Endothelial cell of umbilical vein (primary cell): ENCODE measurements around the gene GHRHR. TPM values are rescaled to one million over a fixed set of nuclear protein-coding genes. Genes with fewer than 3 reads are reported as not detected.

Experiments used
- BruUV-seq: library from RNA; stranded (reverse); fragments of 400-500 nt; replicated peaks from 2 replicates; lab custom pipeline; 2021; lab: Mats Ljungman, UMichigan
- CTCF ChIA-PET: fragments of 300-600, 350-600 bp; sonication (Branson Sonifier 250); formaldehyde crosslinking; loops from one replicate; lab custom pipeline; 2021; ENCODE audit warnings: antibody characterized with exemption, inconsistent platforms; lab: Charles Lee
- POLR2A ChIA-PET: fragments of 300-600, 350-600 bp; sonication (Branson Sonifier 250); formaldehyde crosslinking; loops from one replicate; lab custom pipeline; 2021; ENCODE audit warnings: antibody characterized with exemption, inconsistent platforms; lab: Charles Lee
- DNase-seq: peaks from one replicate; pipeline ENCODE4 v3.0.0-alpha.2; 2011; ENCODE audit warnings: low read depth, low spot score
- FAIRE-seq: peaks from 2 replicates; lab custom pipeline; 2011; peaks lifted over from hg19 to GRCh38; lab: Jason Lieb, UNC
- H2AFZ ChIP-seq: 2 replicates; pipeline ENCODE4 v1.6.0; 2012; ENCODE audit warnings: low read depth, low read length, control low read depth, inconsistent platforms
- H3K27ac ChIP-seq: 2 replicates; pipeline ENCODE4 v1.5.1; 2011; ENCODE audit warnings: low read depth, mild to moderate bottlenecking, control low read depth, low read length, moderate library complexity; ENCODE audit not compliant: insufficient read depth
- H3K27me3 ChIP-seq, 2 experiments: 2 replicates each; pipeline versions ENCODE4 v1.6.0 to v1.6.1; 2011; ENCODE audit warnings: low read length in 2 of 2, mixed read lengths in 1 of 2; ENCODE audit not compliant: control insufficient read depth in 2 of 2, insufficient read depth in 2 of 2
- H3K36me3 ChIP-seq, 2 experiments: 2 replicates in 1 of 2; 3 replicates in 1 of 2; pipeline ENCODE4 v1.5.1; 2011; ENCODE audit warnings: low read length in 2 of 2, mild to moderate bottlenecking in 1 of 2, moderate library complexity in 1 of 2; ENCODE audit not compliant: control insufficient read depth in 2 of 2, insufficient read depth in 2 of 2; ENCODE audit errors: extremely low read depth in 1 of 2
- H3K4me1 ChIP-seq: 3 replicates; pipeline ENCODE4 v1.5.1; 2011; ENCODE audit warnings: mild to moderate bottlenecking, low read length; ENCODE audit not compliant: control insufficient read depth, insufficient read depth; ENCODE audit errors: extremely low read depth
- H3K4me2 ChIP-seq: 2 replicates; pipeline ENCODE4 v1.6.1; 2011; ENCODE audit warnings: low read length, control low read depth, mixed read lengths; ENCODE audit not compliant: insufficient read depth
- H3K4me3 ChIP-seq, 3 experiments: fragments of 200-600 bp in 1 of 3; sonication (generic), shearing (Covaris generic) in 1 of 3; replicated peaks in 1 of 3; 2 replicates each; pipeline ENCODE4 v1.5.1; 2011 to 2016; ENCODE audit warnings: control low read depth in 3 of 3, low read length in 3 of 3, mild to moderate bottlenecking in 2 of 3, inconsistent platforms in 1 of 3, low read depth in 1 of 3, moderate library complexity in 1 of 3; ENCODE audit not compliant: insufficient read depth in 1 of 3
- H3K79me2 ChIP-seq: 2 replicates; pipeline ENCODE4 v1.6.0; 2012; ENCODE audit warnings: low read length, inconsistent platforms; ENCODE audit not compliant: control insufficient read depth, insufficient read depth
- H3K9ac ChIP-seq: replicated peaks from 2 replicates; pipeline ENCODE3; 2011; ENCODE audit warnings: low read length, control low read depth; ENCODE audit not compliant: insufficient read depth; ENCODE audit errors: extremely low read depth
- H3K9me1 ChIP-seq: replicated peaks from 3 replicates; pipeline ENCODE4 v1.6.0; 2011; ENCODE audit warnings: mild to moderate bottlenecking, low read length; ENCODE audit not compliant: control insufficient read depth, insufficient read depth; ENCODE audit errors: extremely low read depth
- H3K9me3 ChIP-seq: replicated peaks from 2 replicates; pipeline ENCODE4 v1.5.1; 2012; ENCODE audit warnings: low read length, inconsistent platforms; ENCODE audit not compliant: control insufficient read depth, insufficient read depth
- H4K20me1 ChIP-seq: replicated peaks from 2 replicates; pipeline ENCODE3; 2011; ENCODE audit warnings: mild to moderate bottlenecking, low read length; ENCODE audit not compliant: control insufficient read depth, insufficient read depth; ENCODE audit errors: extremely low read depth
- CTCF ChIP-seq, 2 donors: IDR thresholded peaks; 1 replicate in 1 of 2; 2 replicates in 1 of 2; pipeline ENCODE4 v1.5.1; 2011; ENCODE audit warnings: low read length in 2 of 2, mild to moderate bottlenecking in 2 of 2, moderate library complexity in 2 of 2, control low read depth in 1 of 2, inconsistent platforms in 1 of 2, low read depth in 1 of 2; ENCODE audit not compliant: insufficient read depth in 1 of 2; ENCODE audit errors: extremely low read depth in 1 of 2
- EZH2 ChIP-seq: IDR thresholded peaks from 2 replicates; pipeline ENCODE4 v1.6.1; 2012; ENCODE audit warnings: borderline replicate concordance, low read depth, mild to moderate bottlenecking, moderate library complexity, low read length, inconsistent platforms; ENCODE audit not compliant: severe bottlenecking
- FOS ChIP-seq: IDR thresholded peaks from 2 replicates; pipeline ENCODE4 v1.6.1; 2011; ENCODE audit warnings: mild to moderate bottlenecking, low read length, moderate library complexity, borderline replicate concordance; ENCODE audit not compliant: insufficient read depth
- GATA2 ChIP-seq: IDR thresholded peaks from 2 replicates; pipeline ENCODE4 v1.7.0; 2011; ENCODE audit warnings: low read depth, mild to moderate bottlenecking, moderate library complexity, mixed read lengths, low read length; ENCODE audit not compliant: insufficient read length, insufficient read depth
- JUN ChIP-seq: IDR thresholded peaks from 2 replicates; pipeline ENCODE4 v1.6.1; 2011; ENCODE audit warnings: borderline replicate concordance, low read depth; ENCODE audit not compliant: insufficient read length, insufficient read depth
- MAX ChIP-seq: IDR thresholded peaks from 2 replicates; pipeline ENCODE4 v1.6.1; 2011; ENCODE audit not compliant: insufficient read depth, insufficient read length
- MYC ChIP-seq: IDR thresholded peaks from one replicate; pipeline ENCODE4 v1.6.1; 2011; ENCODE audit warnings: mild to moderate bottlenecking, low read depth, low read length
- POLR2A ChIP-seq: IDR thresholded peaks from 2 replicates; pipeline ENCODE4 v1.6.1; 2012; ENCODE audit warnings: low read depth, mild to moderate bottlenecking, control low read depth, low read length
- POLR2AphosphoS5 ChIP-seq: IDR thresholded peaks from 2 replicates; pipeline ENCODE4 v1.6.1; 2012; ENCODE audit warnings: low read depth, mild to moderate bottlenecking, control low read depth, low read length, moderate library complexity; ENCODE audit not compliant: insufficient read depth
- dilution Hi-C: fragments of 300-500 bp; cut with MboI; formaldehyde crosslinking; loops from one replicate; pipeline ENCODE4 v1.15.0; 2019; ENCODE audit warnings: low sequenced_read_pairs; ENCODE audit not compliant: extremely low pct_ligation_motif_present
- intact Hi-C: fragments of 100-400 bp; cut with micrococcal nuclease; formaldehyde crosslinking; loops from one replicate; pipeline ENCODE4 v1.10.0; 2022
- polyA plus RNA-seq, 4 experiments: library from polyadenylated mRNA; depleted of rRNA in 3 of 4; stranded (reverse) in 3 of 4; unstranded in 1 of 4; fragments of >200 nt; gene quantifications; 2 replicates each; pipeline versions ENCODE4 v1.2.1 to v1.2.3, GENCODE V29; 2011 to 2012; ENCODE audit warnings: missing spikeins in 1 of 4
- total RNA-seq: library from RNA; stranded (reverse); gene quantifications from 2 replicates; pipeline ENCODE4 v1.2.3, GENCODE V29; 2021

The GHRHR gene
- total and polyA plus RNA-seq, 2 donors (not counting 3 experiments of a cell fraction or from before 2014, with no cell fraction given): not detected

- no TSS peak for BruUV-seq
- TF ChIP-seq MYC: no peak
- no peak for TF ChIP-seq MAX
- no peak for TF ChIP-seq POLR2AphosphoS5
- no peak for TF ChIP-seq CTCF (IDR thresholded peaks at IDR 0.05; ENCODE audit: extremely low read depth in 1 of 2, insufficient read depth in 1 of 2, low read depth in 1 of 2, low read length in 2 of 2)
- no peak for TF ChIP-seq EZH2
- TF ChIP-seq FOS: no peak
- TF ChIP-seq JUN: no peak
- TF ChIP-seq POLR2A: no peak
- TF ChIP-seq GATA2: no peak
- FAIRE-seq (no peak), DNase-seq (no peak)
- no peak overlapping the region for H3K27ac ChIP-seq
- H3K36me3 ChIP-seq: no peaks in the 10 kb centered on the region
- H3K4me2 ChIP-seq: no peak overlapping the region
- no peaks in the 10 kb centered on the region for H3K9me3 ChIP-seq
- no peaks in the 10 kb centered on the region for H3K27me3 ChIP-seq
- H3K9ac ChIP-seq: no peak overlapping the region
- intact Hi-C loops (no loop called here), dilution Hi-C loops (no loop called here)
- POLR2A ChIA-PET: no interaction called here
- H3K4me1 ChIP-seq: peaks cover 21% of the 10 kb centered on the region
- H3K79me2 ChIP-seq: no peaks in the 10 kb centered on the region
- H3K9me1 ChIP-seq: no peaks in the 10 kb centered on the region
- no peak overlapping the region for H3K4me3 ChIP-seq
- H4K20me1 ChIP-seq: no peaks in the 10 kb centered on the region
- no peak overlapping the region for H2AFZ ChIP-seq
- CTCF ChIA-PET: no interaction called here
These were observed 48.0 kb upstream of the GHRHR start for GRCh38 chr7:30915751-30916150.
